Measurements from ENCODE around the gene ALDH3B2. TPM values are rescaled to one million over a fixed set of nuclear protein-coding genes. Genes with fewer than 3 reads are reported as not detected.
"Not testable (repeated sequence)": the region's sequence is repeated elsewhere in the genome, so short reads cannot be mapped to it uniquely, and the experiment has no call there.

ALDH3B2 gene
- not detected for total RNA-seq
- under 1 TPM in 1 of 3 donors, not detected in 2; 0.03 TPM for polyA plus RNA-seq
- long read RNA-seq, donor 1 = 0 reads
- long read RNA-seq, donor 2 = 0 reads

DNA sequence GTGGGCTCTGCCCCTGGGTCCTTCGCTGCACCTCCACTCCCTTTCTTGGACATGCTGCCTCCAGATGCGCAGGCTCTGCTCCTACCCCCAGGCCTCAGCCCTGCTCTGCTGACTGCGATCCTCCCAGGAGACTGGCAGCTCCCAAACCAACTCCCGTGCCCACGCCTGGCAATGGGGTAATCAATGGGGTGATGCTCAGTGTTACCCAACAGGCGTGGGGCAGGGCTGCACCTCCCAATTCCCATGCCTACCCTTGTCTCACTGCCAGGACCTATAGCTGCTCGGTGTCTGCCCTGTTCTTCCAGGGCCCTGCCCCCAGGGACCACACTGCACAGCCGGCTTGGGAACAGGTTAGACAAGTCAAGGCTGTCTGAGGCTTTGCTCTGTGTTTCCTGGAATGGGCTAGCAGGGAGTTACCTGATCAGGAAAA, at the start of gene ALDH3B2:
TSS of gene ALDH3B2 (minus strand) at position 182 of the 430 bp plus-strand sequence. CDS start 7,688 bp downstream, outside the sequence.
- no peak for DNase-seq
- Histone ChIP-seq H3K36me3 (no peaks in the 10 kb centered on the region), H3K27me3 (replicated peaks in 1 of 7) (peaks cover 0 to 52% (median 5%) of the 10 kb centered on the region in 7 donors), H3K4me1 (no peaks in the 10 kb centered on the region), H3K9me3 (peaks cover 0 to 11% (median 0%) of the 10 kb centered on the region in 8 donors), H3K4me3 (no peak within 1 kb of the TSS), H3K27ac (no peak within 1 kb of the TSS)
- intact Hi-C loops (cut with DNase I; ENCODE audit: low total_unique reads) = no loop called here
- TF ChIP-seq POLR2A (IDR thresholded peaks at IDR 0.05) = no peak
- TF ChIP-seq, protein P1, sequence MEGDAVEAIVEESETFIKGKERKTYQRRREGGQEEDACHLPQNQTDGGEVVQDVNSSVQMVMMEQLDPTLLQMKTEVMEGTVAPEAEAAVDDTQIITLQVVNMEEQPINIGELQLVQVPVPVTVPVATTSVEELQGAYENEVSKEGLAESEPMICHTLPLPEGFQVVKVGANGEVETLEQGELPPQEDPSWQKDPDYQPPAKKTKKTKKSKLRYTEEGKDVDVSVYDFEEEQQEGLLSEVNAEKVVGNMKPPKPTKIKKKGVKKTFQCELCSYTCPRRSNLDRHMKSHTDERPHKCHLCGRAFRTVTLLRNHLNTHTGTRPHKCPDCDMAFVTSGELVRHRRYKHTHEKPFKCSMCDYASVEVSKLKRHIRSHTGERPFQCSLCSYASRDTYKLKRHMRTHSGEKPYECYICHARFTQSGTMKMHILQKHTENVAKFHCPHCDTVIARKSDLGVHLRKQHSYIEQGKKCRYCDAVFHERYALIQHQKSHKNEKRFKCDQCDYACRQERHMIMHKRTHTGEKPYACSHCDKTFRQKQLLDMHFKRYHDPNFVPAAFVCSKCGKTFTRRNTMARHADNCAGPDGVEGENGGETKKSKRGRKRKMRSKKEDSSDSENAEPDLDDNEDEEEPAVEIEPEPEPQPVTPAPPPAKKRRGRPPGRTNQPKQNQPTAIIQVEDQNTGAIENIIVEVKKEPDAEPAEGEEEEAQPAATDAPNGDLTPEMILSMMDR (IDR thresholded peaks at IDR 0.05 in 8 of 11, conservative IDR thresholded peaks at IDR 0.05 in 3 of 11) = no peak
- TF ChIP-seq POLR2AphosphoS5 (IDR thresholded peaks at IDR 0.05) = no peak
- 81 to 92% (median 87%) methylated on average over 8 of the region's 8 CpGs for WGBS, 5 donors

- H3K9me3 ChIP-seq; H3K27me3 ChIP-seq (replicated peaks in 1 of 7); H3K4me1 ChIP-seq; intact Hi-C loops (cut with DNase I; ENCODE audit: low total_unique reads); DNase-seq; H3K4me3 ChIP-seq; H3K36me3 ChIP-seq; H3K27ac ChIP-seq: not testable (repeated sequence)
- 60 to 90% (median 81%) methylated on average over 8 to 9 of the region's 9 CpGs for WGBS, 5 donors
These were observed 48.6 kb upstream of the ALDH3B2 start for GRCh38 chr11:67723036-67723435.

GRCh38 chr11:67716226-67716625, 41.8 kb upstream of the ALDH3B2 start:
- not testable (repeated sequence) for H3K9me3 ChIP-seq, DNase-seq, H3K4me3 ChIP-seq

DNA sequence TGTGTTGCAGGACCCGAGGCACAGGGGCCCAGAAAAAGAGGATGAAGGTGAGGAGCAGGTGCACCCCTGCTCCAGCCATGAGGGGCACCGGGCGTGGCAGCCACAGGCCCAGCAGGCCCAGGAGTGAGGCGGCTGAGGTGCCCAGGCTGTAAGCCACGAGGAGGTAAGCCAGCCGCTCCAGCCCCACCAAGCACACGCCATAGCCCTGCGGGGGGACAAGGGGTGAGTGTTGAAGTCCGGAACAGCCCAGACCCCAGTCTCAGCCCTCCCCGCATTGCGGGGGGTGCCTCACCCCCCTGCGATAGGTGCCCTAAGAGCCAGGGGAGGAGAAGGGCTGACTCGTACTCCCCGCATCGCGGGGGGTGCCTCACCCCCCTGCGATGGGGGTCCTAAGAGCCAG, 41.4 kb upstream of the ALDH3B2 start:
- intact Hi-C loops (cut with DNase I; ENCODE audit: low total_unique reads); DNase-seq; H3K27ac ChIP-seq; H3K9me3 ChIP-seq; H3K36me3 ChIP-seq; H3K4me3 ChIP-seq: not testable (repeated sequence)
- peaks cover 0 to 15% (median 4%) of the 10 kb centered on the region in 6 donors for H3K4me1 ChIP-seq
- H3K27me3 ChIP-seq (replicated peaks in 1 of 7) = peaks cover 0 to 22% (median 8%) of the 10 kb centered on the region in 7 donors
- WGBS, 5 donors = 73 to 90% (median 76%) methylated on average over 4 to 17 of the region's 17 CpGs; no CpG with 5 or more reads in 1 of the 5 donors

More at GRCh38 chr11:67716226-67716625, 41.8 kb upstream of the ALDH3B2 start:
- WGBS, 5 donors = 57 to 74% (median 65%) methylated on average over 7 of the region's 7 CpGs
- H3K27ac ChIP-seq; intact Hi-C loops (cut with DNase I; ENCODE audit: low total_unique reads); H3K36me3 ChIP-seq: not testable (repeated sequence)
- Histone ChIP-seq H3K4me1 (peaks cover 0 to 14% (median 3%) of the 10 kb centered on the region in 6 donors), H3K27me3 (replicated peaks in 1 of 7) (peaks cover 0 to 19% (median 7%) of the 10 kb centered on the region in 7 donors)

DNA sequence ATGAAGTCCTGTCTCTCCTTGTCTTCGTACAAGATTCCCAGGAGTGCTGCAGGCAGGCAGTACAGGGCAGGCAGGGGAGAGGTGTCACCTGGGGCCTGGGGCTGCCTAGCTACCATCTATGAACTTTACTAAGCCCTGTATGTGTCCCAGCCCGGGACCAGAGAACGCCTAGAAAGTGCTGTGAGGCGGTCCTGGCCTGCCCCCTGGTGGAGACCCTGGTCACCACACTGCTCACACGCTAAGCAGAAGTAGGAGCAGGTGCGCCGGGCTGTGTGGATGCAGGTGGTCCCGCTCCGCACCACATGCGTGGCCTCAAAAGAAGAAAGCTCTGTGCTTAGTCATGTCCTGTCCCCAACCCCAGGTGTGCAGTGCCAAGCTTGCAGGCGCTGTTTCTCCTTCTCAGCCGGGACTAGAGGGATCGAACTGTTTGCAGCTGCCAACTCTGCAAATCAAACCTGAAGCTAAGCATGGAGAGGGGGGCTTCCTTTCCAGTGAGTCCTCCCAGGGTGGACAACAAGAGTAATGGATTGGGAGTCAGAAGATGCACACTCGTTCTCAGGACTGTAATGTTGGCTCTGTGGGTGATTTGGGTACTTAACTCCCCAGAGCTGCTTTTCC, 39.6 kb upstream of the ALDH3B2 start:
- TF ChIP-seq, protein P1 (IDR thresholded peaks at IDR 0.05 in 8 of 11, conservative IDR thresholded peaks at IDR 0.05 in 3 of 11) = peak in 9 of 11 experiments; percentile 13 to 63 (median 51)
- Histone ChIP-seq H3K27me3 (replicated peaks in 1 of 7) (peaks cover 0 to 27% (median 8%) of the 10 kb centered on the region in 7 donors), H3K4me1 (peaks cover 0 to 15% (median 4%) of the 10 kb centered on the region in 6 donors)
- H3K4me3 ChIP-seq; H3K9me3 ChIP-seq; H3K36me3 ChIP-seq; intact Hi-C loops (cut with DNase I; ENCODE audit: low total_unique reads); H3K27ac ChIP-seq: not testable (repeated sequence)
- DNase-seq = peak; percentile 87
- WGBS, 5 donors = 8 to 18% (median 12%) methylated on average over 3 to 8 of the region's 14 CpGs; no CpG with 5 or more reads in 1 of the 5 donors

GRCh38 chr11:67711676-67712075, 37.3 kb upstream of the ALDH3B2 start:
- H3K9me3 ChIP-seq; DNase-seq; H3K27ac ChIP-seq; intact Hi-C loops (cut with DNase I; ENCODE audit: low total_unique reads); H3K36me3 ChIP-seq: not testable (repeated sequence)
- Histone ChIP-seq H3K4me1 (peaks cover 0 to 15% (median 4%) of the 10 kb centered on the region in 6 donors), H3K27me3 (replicated peaks in 1 of 7) (peaks cover 0 to 27% (median 8%) of the 10 kb centered on the region in 7 donors), H3K4me3 (peak overlapping the region in 1 of 8 donors; percentile 31)
- WGBS, 5 donors = 10 to 17% (median 15%) methylated on average over 11 to 41 of the region's 46 CpGs; no CpG with 5 or more reads in 1 of the 5 donors

DNA sequence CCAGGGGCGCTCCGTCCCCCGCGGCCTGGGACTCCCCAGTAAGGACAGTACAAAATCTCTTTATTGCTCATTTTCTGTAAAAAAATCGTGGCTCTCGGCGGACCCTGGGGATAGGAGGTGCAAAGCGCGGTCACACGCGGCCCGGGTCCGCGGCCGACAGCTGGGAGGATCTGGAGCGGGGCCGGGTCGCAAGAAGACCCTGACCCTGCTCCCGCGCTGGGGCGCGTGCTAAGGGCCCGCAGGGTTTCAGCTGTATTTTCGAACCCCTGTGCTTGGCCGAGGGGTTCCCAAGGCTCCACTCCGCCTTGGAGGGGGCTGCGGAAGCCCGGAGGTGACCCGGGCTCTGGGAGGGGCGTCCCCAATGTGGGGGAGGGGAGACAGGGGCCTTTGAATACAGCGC, 36.8 kb upstream of the ALDH3B2 start:
- Histone ChIP-seq H3K27me3 (replicated peaks in 1 of 7) (peaks cover 0 to 27% (median 8%) of the 10 kb centered on the region in 7 donors), H3K4me1 (peaks cover 0 to 15% (median 4%) of the 10 kb centered on the region in 6 donors), H3K4me3 (peak overlapping the region in 1 of 8 donors; percentile 31)
- H3K9me3 ChIP-seq; H3K36me3 ChIP-seq; H3K27ac ChIP-seq; intact Hi-C loops (cut with DNase I; ENCODE audit: low total_unique reads); DNase-seq: not testable (repeated sequence)
- 1 to 20% (median 3%) methylated on average over 1 to 27 of the region's 31 CpGs for WGBS, 5 donors

- Histone ChIP-seq H3K27me3 (replicated peaks in 1 of 7) (peaks cover 0 to 27% (median 8%) of the 10 kb centered on the region in 7 donors), H3K4me1 (peaks cover 0 to 12% (median 4%) of the 10 kb centered on the region in 6 donors)
- H3K27ac ChIP-seq; H3K9me3 ChIP-seq; H3K4me3 ChIP-seq; H3K36me3 ChIP-seq; DNase-seq; intact Hi-C loops (cut with DNase I; ENCODE audit: low total_unique reads): not testable (repeated sequence)
- WGBS, 5 donors = 88 to 99% (median 91%) methylated on average over 8 to 11 of the region's 11 CpGs
These were observed 35.4 kb upstream of the ALDH3B2 start for GRCh38 chr11:67709806-67710205.
